NCI-H446 (cell line): ENCODE results near the gene ZBTB8B.
"Not testable (repeated sequence)": the region's sequence is repeated elsewhere in the genome, so short reads cannot be mapped to it uniquely, and the experiment has no call there.

ENCODE experiments used
- DNase-seq, 2 experiments: peaks; one replicate each; lab custom pipeline; 2025; lab: John Stamatoyannopoulos, UW

ZBTB8B gene

DNA sequence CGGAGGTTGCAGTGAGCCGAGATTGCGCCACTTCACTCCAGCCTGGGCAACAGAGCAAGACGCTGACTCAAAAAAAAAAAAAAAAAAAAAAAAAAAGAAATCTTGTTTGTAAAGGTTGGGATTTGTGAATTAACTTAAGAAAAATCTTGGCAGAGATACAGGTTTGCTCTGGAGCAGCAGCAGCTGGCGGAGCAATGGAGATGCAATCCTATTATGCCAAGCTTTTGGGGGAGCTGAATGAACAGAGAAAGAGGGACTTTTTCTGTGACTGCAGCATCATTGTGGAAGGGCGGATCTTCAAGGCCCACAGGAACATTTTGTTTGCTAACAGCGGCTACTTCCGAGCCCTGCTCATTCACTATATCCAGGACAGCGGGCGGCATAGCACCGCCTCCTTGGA lies 5.6 kb downstream of the ZBTB8B start:
- no peak for DNase-seq

DNA sequence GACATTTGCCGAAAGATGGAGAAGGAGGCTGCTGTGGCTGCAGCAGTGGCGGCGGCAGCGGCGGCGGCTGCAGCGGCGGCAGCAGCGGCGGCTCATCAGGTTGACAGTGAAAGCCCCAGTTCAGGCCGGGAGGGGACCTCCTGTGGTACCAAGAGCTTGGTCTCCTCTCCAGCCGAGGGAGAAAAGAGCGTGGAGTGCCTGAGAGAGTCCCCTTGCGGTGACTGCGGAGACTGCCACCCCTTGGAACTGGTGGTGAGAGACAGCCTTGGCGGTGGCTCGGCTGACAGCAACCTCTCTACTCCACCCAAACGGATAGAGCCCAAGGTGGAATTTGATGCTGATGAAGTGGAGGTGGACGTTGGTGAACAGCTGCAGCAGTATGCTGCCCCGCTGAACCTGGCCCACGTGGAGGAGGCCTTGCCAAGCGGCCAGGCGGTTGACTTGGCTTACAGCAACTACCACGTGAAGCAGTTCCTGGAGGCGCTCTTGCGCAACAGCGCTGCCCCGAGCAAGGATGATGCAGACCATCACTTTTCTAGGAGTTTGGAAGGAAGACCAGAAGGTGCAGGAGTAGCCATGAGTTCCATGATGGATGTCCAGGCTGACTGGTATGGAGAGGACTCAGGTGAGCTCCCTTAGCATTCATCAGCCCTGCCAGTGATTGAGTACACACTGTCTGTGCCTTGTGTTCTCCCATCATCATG lies 6.3 kb downstream of the ZBTB8B start:
- DNase-seq: no peak

DNA sequence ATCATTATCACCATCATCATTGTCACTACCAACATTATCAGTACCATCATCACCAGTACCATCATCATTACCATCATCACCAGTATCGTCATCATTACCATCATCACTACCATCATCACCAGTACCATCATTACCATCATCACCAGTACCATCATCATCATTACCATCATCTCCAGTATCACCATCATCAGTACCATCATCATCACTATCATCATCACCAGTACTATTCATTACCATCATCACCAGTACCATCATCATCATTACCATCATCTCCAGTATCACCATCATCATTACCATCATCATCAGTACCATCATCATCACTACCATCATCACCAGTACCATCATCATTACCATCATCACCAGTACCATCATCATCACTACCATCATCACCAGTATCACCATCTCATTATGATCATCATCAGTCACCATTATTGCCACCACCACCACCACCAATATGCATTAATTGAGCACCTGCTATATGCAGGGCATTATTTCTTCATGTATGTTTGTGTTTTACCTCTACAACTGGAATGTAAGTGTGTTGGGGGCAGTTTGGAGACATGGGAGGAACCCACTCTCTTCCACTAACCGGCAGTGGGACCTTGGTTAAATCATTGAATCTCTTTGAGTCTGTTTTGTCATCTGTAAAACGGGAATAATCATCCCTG lies 7.0 kb downstream of the ZBTB8B start:
- no peak for DNase-seq

DNA sequence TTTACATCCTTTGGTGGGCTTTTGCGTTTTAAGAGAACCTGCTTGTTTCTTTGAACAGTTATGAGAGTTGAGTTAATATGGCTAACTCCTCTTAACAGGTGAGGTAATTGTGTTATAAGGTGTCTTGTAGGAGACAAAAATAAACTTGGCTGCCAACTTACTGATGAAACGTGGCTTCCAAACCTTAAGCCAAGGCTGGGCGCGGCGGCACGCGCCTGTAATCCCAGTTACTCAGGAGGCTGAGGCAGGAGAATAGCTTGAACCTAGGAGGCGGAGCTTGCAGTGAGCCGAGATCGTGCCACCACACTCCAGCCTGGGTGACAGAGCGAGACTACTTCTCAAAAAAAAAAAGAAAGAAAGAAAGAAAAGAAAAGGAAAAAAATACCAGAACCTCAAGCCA lies 8.1 kb downstream of the ZBTB8B start:
- not testable (repeated sequence) for DNase-seq

DNA sequence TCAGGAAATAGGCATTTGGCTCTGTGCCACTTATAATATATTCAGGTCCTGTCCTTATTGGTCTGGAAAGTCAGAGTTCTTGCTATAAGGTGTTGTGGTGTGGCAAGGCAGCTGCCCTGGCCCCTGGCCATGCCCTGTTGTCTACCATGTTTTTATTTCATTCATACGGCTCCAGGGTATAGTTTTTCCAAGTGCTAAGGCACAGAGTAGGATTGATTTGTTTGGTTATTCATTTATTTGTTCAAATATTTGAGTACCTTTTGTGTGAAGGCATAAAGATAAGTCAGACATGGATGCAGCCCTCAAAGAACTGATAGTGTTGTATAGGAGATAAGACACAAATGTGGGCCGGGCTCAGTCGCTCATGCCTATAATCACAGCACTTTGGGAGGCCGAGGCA lies 10.1 kb downstream of the ZBTB8B start:
- no peak for DNase-seq

DNA sequence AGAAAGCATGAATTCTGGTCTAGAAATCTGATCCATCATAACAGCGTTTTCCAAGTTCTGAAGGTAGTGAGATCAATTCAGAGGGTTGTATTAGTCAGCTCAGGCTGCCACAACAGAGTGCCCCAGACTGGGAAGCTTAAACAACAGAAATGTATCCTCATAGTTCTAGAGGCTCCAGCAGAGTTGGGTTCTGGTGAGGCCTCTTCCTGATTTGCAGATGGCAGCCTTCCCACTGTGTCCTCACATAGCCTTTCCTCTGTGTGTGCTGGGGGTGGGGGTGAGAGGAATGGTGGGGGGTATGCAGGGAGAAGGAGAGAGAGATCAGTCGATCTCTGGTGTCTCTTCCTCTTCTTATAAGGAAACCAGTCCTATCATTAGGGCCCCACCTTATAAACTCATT lies 15.1 kb downstream of the ZBTB8B start:
- no peak for DNase-seq

DNA sequence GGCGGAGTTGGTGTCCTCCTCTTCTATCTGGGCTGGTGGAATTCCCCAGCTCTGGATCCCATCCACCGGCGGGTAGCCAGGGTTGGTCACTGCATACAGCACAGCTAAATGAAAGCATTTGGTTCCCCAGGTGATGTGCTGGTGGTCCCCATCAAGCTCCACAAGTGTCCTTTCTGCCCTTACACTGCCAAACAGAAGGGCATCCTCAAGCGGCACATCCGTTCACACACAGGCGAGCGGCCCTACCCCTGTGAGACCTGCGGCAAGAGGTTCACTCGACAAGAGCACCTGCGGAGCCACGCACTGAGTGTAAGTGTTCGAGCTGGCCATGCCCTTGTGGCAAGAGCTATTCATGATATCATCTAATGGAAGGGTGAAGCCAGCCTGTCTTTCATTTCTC lies 15.9 kb downstream of the ZBTB8B start:
- DNase-seq: no peak

DNA sequence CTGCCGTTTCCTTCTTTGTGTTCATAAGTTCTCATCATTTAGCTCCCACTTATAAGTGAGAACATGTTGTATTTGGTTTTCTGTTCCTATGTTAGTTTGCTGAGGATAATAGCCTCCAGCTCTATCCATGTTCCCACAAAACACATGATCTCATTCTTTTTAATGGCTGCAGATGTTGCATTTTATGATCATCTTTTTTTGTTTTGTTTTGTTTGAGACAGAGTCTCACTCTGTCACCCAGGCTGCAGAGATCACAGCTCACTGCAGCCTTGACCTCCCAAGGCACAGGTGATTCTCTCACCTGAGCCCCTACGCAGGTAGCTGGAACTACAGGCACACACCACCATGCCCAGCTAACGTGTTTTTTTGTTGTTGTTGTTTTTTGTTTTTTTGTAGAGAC lies 16.9 kb downstream of the ZBTB8B start:
- not testable (repeated sequence) for DNase-seq

DNA sequence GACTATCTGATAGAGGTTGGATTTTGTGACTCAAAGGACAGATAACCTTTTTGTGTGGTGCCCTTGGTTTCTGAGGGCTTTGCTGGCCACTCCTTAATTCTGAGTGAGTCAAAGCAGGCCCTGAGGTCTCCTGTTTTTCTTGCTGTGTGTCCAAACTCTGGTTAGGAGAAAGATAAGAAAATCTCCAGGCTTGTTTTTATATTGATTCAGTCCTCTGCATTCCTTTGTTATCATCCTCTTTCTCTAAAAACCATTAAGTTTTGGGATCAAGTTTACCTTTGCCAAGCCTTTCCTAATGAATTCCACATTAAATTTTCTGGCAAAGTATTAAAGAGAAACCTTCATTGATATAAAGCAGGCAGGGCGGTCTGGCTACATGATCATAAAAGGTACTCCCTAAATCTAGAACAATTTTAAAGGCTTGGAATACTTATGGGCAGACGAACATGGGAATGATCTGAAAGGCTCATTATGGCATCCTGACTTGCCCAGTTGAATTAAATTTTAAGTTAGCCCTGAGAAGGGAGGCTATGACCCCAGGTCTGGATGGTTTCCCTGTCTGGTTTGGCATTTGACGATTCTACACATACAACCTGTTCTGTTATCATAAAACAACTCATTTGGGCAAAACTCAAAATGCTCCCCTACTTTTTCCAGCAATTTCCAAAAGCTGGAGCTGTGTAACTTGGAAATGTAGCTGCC lies 20.8 kb downstream of the ZBTB8B start:
- DNase-seq: no peak

DNA sequence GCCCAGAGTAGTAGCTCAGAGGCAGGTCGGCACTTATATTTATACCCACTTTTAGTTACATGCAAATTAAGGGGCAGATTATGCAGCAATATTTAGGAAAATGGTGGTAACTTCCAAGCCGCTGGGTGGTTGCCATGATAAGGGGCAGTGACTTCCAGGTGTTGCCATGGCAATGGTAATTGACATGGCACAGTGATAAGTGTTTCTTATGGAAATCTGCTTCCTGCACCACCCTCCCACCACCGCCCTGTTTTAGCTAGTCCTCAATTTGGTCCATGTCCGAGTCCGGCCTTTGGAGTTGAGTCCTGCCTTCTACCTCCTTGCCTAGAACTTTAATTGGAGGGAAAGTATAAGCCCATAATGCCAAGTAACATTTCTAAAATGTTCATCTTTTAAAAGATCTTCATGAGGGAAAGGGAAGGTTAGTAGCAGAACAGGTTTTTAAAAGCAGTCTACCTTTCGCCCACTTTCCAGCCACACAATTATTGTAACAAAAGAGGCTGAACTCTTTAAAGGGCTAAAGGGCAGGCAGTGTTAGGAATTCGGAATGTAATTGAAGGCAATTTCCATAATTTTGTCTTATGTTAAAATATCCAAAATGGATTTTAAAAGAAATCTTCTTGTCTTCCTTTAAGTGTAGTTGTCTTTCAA lies 21.7 kb downstream of the ZBTB8B start:
- no peak for DNase-seq

DNA sequence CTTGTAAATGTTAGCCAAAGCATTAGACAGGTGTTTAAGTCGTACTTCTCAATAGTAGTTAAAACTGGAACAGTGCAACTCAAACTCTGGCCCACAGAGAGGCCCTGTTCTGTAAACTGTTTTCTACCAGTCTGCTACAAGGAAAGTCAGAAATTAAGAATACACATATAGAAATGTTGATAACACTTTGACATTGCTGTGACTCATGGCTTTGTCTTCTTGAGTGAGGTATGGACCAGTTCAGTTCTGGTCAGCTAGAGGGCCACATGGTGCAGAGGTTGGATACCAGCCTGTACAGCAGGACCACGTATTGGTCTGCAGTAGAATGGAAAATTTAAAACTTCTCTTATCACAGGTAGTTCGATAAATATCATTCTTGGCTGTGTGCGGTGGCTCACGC lies 22.3 kb downstream of the ZBTB8B start:
- no peak for DNase-seq

DNA sequence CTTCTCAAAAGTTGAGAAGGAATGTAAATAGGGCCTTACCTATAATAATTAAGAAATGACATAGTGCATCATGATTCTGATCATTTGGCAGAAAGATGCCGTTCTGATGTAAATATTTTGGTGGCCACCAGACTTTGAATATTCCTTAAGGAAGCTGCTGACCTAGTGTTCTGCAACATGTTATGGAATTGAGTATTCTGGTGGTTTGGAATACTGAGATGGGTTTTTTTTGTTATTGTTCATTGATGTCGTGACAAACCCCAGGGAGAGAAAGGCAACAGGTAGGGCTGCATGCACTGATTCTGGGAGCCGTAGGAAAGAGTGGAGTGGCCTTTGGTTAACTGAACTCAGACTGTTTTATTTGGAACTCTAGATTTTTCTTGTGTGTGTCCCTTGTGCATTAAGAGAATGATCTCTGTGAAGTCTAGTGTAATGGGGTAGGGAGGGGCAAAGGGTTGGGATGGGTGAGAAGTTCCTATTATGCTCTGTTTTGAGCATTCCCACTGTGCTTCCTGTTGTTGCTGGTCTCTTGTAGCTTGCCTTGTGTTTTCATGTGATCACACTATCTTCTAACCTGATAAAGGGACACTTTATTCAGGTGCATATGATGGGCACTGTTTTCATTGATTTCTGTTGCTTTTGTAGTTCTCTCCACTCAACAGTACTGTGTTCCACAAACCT lies 25.0 kb downstream of the ZBTB8B start:
- no peak for DNase-seq

DNA sequence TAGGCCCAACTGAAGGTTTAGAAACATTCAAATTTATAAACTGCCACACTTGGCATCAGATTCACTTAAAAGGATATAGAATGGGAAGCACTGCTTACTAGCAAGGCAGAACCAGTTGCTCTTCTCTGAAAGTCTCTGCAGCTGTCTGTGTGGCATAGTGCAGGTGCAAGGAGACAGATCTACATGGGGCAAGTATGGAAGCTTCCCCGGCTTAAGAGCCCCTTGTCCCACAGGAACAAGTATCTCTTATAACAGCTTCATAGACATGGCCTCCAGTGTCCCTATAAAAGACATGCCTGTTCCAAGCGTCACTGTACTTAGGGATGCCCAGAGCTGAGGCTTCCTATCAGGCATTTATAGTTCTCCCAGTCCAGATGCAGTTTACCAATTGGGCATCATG lies 26.5 kb downstream of the ZBTB8B start:
- DNase-seq: no peak

DNA sequence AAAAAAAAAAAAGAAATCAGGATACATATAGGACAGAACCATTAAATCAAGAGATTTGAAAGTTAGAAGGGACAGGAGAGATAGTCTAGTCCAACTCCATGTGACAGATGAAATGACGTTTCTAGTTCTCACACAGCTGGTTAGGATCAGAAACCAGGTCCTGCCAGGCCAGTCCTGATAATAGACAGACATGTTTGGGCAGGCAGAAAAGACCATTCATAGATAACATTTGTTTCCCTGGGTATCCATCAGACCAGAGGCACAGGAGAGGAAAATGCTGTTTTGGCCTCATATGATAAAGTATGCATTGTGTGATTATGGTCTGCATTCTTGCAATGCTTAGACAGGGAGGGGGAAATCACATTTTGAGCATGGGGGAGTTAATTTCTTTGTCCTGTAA lies 29.3 kb downstream of the ZBTB8B start:
- no peak for DNase-seq

DNA sequence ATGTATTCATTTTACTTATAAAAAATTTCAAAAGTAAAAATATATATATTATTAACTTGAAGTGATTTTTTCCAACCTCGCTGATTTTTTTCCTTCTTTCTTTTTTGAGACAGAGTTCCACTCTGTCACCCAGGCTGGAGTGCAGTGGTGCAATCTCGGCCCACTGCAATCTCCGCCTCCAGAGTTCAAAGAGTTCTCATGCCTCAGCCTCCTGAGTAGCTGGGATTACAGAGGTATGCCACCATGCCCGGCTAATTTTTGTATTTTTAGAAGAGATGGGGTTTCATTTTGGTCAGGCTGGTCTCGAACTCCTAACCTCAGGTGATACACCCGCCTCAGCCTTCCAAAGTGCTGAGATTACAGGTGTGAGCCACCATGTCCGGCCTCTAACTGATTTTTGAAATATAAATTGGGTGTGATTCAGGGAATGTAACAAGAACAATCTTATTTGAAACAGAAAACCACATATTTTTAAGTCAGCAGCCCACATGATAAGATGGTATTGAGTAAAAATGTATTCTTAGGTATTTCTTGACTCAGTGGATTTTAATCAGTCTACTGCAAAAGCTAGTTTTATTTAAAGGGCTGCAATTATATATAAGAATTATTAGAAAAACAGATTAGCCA lies 30.0 kb downstream of the ZBTB8B start:
- DNase-seq: no peak

DNA sequence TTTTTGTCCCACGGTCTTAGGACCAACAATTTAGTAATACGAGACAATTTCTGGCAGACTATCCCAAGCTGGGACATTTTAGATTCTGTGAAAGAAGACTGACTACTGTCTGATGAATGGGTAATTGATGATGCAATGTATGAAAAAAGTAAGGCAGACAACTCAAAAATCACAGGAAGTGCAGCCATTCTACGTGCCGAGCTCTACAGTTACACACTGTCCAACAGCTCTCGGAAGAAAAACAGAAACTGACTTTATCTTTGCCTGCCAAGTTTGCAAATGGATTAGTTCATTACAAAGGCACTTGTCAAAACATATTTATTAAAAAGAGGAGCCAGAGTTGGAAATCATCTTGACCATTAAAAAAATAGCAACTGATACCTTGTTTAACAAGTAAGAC lies 31.3 kb downstream of the ZBTB8B start:
- DNase-seq: peak in 1 of 2 experiments; percentile 30

DNA sequence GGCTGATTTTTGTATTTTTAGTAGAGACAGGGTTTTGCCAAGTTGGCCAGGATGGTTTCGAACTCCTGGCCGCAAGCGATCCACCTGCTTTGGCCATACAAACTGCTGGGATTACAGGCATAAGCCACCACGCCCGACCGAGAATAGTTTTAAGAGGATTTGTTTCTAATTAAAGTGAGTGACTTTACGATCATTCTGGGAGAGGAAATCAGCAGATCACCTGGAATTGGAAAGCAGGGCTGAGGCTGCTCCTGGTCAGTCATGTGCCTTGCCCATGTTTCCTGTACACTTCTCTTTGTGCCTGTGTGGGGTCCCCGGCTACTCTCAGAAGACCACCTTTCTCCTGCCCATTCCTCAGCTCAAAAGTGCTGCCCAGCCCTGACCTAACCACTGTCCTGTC lies 33.9 kb downstream of the ZBTB8B start:
- no peak for DNase-seq

DNA sequence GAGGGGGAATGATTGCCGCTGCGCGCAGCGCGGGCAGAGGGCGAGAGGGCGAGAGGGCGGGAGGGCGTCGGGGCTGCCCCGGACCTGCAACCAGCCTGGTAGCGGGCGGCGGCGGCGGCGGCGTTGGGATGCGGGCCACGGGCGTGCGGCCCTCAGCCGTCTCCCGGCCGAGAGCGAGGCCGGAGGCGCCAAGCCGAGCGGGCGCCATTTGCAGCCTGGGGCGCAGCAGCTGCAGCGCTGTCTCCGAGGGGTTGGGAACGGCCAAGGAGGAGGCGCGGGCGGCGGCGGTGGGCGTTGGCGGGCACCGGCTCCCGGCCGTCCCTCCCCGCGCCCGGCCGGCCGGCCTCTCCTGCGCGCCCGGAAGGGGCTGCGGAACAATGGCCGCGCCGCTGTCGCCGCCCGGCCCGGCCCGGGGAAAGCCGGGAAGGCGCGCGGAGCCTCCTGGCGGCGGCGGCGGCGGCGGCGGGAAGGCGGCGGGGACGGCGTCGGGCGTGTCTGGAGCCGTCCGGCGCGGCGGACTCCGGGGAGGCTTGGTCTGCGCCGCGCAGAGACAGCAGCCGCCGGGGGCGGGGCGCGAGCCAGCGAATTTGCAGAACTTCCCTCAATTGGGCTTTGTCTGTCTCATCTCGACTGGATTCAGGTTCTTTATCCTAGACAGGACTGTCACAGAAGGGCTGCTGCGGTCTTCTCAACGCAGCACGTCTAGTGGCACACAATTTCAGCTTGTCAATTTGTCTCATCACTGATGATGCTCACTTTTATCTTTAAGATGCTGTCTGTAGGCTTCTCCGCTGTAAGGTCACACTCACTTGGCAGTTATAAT lies 35.7 kb downstream of the ZBTB8B start:
- DNase-seq: peak; percentile 35 to 68

DNA sequence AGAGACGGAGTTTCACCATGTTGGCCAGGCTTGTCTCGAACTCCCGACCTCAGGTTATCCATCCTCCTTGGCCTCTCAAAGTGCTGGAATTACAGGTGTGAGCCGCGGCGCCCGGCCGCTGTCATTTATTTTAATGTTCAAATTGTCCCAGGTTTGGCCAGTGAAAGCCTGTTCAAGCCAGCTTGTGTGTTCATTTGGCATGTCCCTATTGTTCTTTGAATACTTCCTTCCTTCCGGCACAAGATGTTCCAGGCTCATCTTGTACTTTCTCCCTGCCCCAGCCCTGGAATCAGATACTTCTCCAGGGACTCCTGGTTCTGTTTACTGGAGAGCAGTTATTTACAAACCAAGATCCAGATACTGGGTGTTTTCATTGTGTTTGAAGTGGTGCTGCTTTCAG lies 37.0 kb downstream of the ZBTB8B start:
- no peak for DNase-seq

DNA sequence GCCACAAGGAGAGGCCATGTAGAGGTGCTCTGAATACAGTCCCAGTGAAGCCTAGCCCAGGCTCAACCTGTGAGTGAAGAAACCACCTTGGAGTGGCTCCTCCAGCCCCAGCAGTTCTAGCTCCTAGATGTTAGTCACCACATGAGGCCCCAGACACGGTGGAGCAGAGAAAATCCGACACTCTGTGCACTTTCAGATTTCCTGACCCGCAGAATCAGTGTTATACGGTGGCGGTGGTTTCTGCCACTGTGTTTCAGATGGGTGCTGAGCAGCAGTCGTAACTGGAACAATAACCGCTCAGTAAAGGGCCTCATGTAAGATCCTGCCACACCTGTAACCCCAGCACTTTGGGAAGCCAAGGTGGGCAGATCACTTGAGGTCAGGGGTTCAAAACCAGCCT lies 38.3 kb downstream of the ZBTB8B start:
- DNase-seq: no peak

DNA sequence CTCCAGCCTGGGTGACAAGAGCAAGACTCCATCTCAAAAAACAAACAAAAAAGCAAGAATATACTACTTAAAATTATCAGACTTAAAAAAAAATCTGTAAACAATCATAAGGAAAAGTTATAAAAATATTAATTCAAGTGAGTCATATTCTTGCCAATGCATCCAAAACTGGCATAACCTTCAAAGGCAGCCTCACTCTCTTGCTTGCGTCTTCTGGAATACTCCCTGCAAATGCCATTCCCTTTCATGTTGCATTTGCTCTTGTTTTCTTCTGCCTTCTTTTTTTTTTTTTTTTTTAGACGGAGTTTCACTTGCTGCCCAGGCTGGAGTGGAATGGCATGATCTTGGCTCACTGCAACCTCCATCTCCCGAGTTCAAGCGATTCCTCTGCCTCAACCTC lies 42.1 kb downstream of the ZBTB8B start:
- DNase-seq: no peak
